ENCODE data around the gene PRDM15. TPM values are rescaled to one million over a fixed set of nuclear protein-coding genes. Genes with fewer than 3 reads are reported as not detected.

PRDM15 gene
- total RNA-seq, 2 experiments from 2014 or later = 19.7 to 30.2 TPM

- Histone ChIP-seq H2AFZ (ENCODE audit: low read length) (peak within 1 kb of the TSS; percentile 17; the same call in 1 of the 2 replicates), H3K4me1 (ENCODE audit: insufficient read depth, low read length, poor library complexity, severe bottlenecking) (peaks cover 26% of the 10 kb centered on the region), H3K4me2 (ENCODE audit: low read length) (peak within 1 kb of the TSS; percentile 53), H3K4me3 (ENCODE audit: low read depth, low read length, poor library complexity, severe bottlenecking) (peak within 1 kb of the TSS; percentile 59), H3K9me2 (ENCODE audit: insufficient read depth, low read length) (no peaks in the 10 kb centered on the region), H4K20me1 (ENCODE audit: insufficient read depth, low read length) (no peaks in the 10 kb centered on the region), H3K36me3 (ENCODE audit: insufficient read depth, low read length) (no peaks in the 10 kb centered on the region), H3K27ac (ENCODE audit: low read depth, low read length, poor library complexity, severe bottlenecking) (no peak within 1 kb of the TSS), H3K9me3 (ENCODE audit: low read length) (no peaks in the 10 kb centered on the region), H3K79me2 (ENCODE audit: insufficient read depth, low read depth, low read length) (no peaks in the 10 kb centered on the region)
- DNase-seq (ENCODE audit: low spot score) = peak; percentile 76
- intact Hi-C loops (cut with micrococcal nuclease; ENCODE audit: unreplicated experiment) = no loop called here
- TF ChIP-seq EZH2phosphoT487 (IDR thresholded peaks at IDR 0.05; ENCODE audit: borderline replicate concordance, low read depth, low read length) (no peak), CTCF (conservative IDR thresholded peaks at IDR 0.05; ENCODE audit: low read length) (no peak)
- ChIA-PET CTCF (ENCODE audit: unreplicated experiment) (no interaction called here), POLR2A (no interaction called here)
- no TSS peak for BruUV-seq (replicated peaks)
Observed at GRCh38 chr21:41766883-41767605, 112.1 kb downstream of the PRDM15 start, which contains the start of gene RIPK4. Gene RIPK4 (minus strand): TSS chr21:41767052. CDS start chr21:41767041, 11 bp downstream.

- H3K4me3 ChIP-seq (ENCODE audit: low read depth, low read length, poor library complexity, severe bottlenecking) = peak overlapping the region; percentile 59
- peak overlapping the region; percentile 17; the same call in 1 of the 2 replicates for H2AFZ ChIP-seq (ENCODE audit: low read length)
- ChIA-PET CTCF (ENCODE audit: unreplicated experiment) (no interaction called here), POLR2A (no interaction called here)
- peak overlapping the region; percentile 53 for H3K4me2 ChIP-seq (ENCODE audit: low read length)
- H3K36me3 ChIP-seq (ENCODE audit: insufficient read depth, low read length) = no peaks in the 10 kb centered on the region
- no peak overlapping the region for H3K27ac ChIP-seq (ENCODE audit: low read depth, low read length, poor library complexity, severe bottlenecking)
- no peaks in the 10 kb centered on the region for H4K20me1 ChIP-seq (ENCODE audit: insufficient read depth, low read length)
- H3K4me1 ChIP-seq (ENCODE audit: insufficient read depth, low read length, poor library complexity, severe bottlenecking) = peaks cover 26% of the 10 kb centered on the region
- DNase-seq (ENCODE audit: low spot score) = no peak
- no peak for TF ChIP-seq CTCF (conservative IDR thresholded peaks at IDR 0.05; ENCODE audit: low read length)
- no peak for TF ChIP-seq EZH2phosphoT487 (IDR thresholded peaks at IDR 0.05; ENCODE audit: borderline replicate concordance, low read depth, low read length)
- BruUV-seq (replicated peaks) = no TSS peak
- H3K9me2 ChIP-seq (ENCODE audit: insufficient read depth, low read length) = no peaks in the 10 kb centered on the region
- H3K79me2 ChIP-seq (ENCODE audit: insufficient read depth, low read depth, low read length) = no peaks in the 10 kb centered on the region
- intact Hi-C loops (cut with micrococcal nuclease; ENCODE audit: unreplicated experiment) = no loop called here
- no peaks in the 10 kb centered on the region for H3K9me3 ChIP-seq (ENCODE audit: low read length)
Observed at GRCh38 chr21:41765973-41766882, 112.9 kb downstream of the PRDM15 start.
